K562 (cell line): ENCODE measurements around the gene POU2F1. TPM values are rescaled to one million over a fixed set of nuclear protein-coding genes. Genes with fewer than 3 reads are reported as not detected.

Experiments
- ATAC-seq: fragments of 200-7000 bp; cut with Tn5 transposase; 3 replicates; pipeline ENCODE4 v1.9.1; 2020; ENCODE audit warnings: moderate library complexity
- BruUV-seq: library from RNA; stranded (reverse); fragments of 400-500 nt; replicated peaks from 2 replicates; lab custom pipeline; 2021; lab: Mats Ljungman, UMichigan
- CTCF ChIA-PET: fragments of 300-600 bp; formaldehyde crosslinking; extraction: SDS; loops from one replicate; lab custom pipeline; 2021; ENCODE audit warnings: low intra/inter-chr PET ratio; lab: Yijun Ruan, JAX
- POLR2A ChIA-PET: fragments of 300-600, 350-650 bp; sonication (Branson Sonifier 250); formaldehyde crosslinking; extraction: SDS; loops from one replicate; lab custom pipeline; 2021; ENCODE audit warnings: antibody characterized with exemption, inconsistent platforms; lab: Yijun Ruan, JAX
- DNase-seq, 4 experiments: peaks; one replicate each; pipeline versions ENCODE4 v3.0.0 to v3.0.0-alpha.2; 2011 to 2018; ENCODE audit warnings: low spot score in 3 of 4, mixed read lengths in 3 of 4; ENCODE audit errors: extremely low read depth in 1 of 4
- FAIRE-seq: peaks from 2 replicates; lab custom pipeline; 2011; peaks lifted over from hg19 to GRCh38; lab: Jason Lieb, UNC
- H2AFZ ChIP-seq: 2 replicates; pipeline ENCODE4 v1.6.0; 2011; ENCODE audit warnings: low read depth, low read length, control low read depth, inconsistent platforms
- H3K27ac ChIP-seq: fragments of 200-600 bp; 3 replicates; pipeline ENCODE4 v1.8.0; 2011; ENCODE audit warnings: low read depth, mild to moderate bottlenecking, control low read depth, inconsistent platforms, low read length, moderate library complexity, mixed read lengths; ENCODE audit errors: extremely low read depth
- H3K27me3 ChIP-seq, 2 experiments: fragments of 300-600 bp in 1 of 2; 2 replicates in 1 of 2; 3 replicates in 1 of 2; pipeline versions ENCODE4 v1.6.0 to v1.8.0; 2011; ENCODE audit warnings: inconsistent platforms in 2 of 2, low read length in 2 of 2, mild to moderate bottlenecking in 1 of 2, mixed read lengths in 1 of 2, moderate library complexity in 1 of 2; ENCODE audit not compliant: control insufficient read depth in 2 of 2, insufficient read depth in 2 of 2
- H3K36me3 ChIP-seq: fragments of 300-600 bp; 3 replicates; pipeline ENCODE4 v1.8.0; 2011; ENCODE audit warnings: mild to moderate bottlenecking, low read length, inconsistent platforms; ENCODE audit not compliant: control insufficient read depth, insufficient read depth
- H3K4me1 ChIP-seq, 2 experiments: fragments of 200-600 bp in 1 of 2; replicated peaks in 1 of 2; 2 replicates in 1 of 2; 3 replicates in 1 of 2; pipeline versions ENCODE4 v1.5.1 to v1.8.0; 2011; ENCODE audit warnings: inconsistent platforms in 2 of 2, low read length in 2 of 2, mild to moderate bottlenecking in 1 of 2, mixed read lengths in 1 of 2, moderate library complexity in 1 of 2; ENCODE audit not compliant: control insufficient read depth in 2 of 2, insufficient read depth in 2 of 2
- H3K4me2 ChIP-seq: 2 replicates; pipeline ENCODE4 v1.6.1; 2011; ENCODE audit warnings: low read length, control low read depth, inconsistent platforms, mixed read lengths; ENCODE audit not compliant: insufficient read depth
- H3K4me3 ChIP-seq: fragments of 200-600 bp; sonication (generic), shearing (Covaris generic); 2 replicates; pipeline ENCODE4 v1.5.1; 2016; ENCODE audit warnings: control low read depth, inconsistent platforms
- H3K79me2 ChIP-seq: fragments of 200-600 bp; 3 replicates; pipeline ENCODE4 v1.8.0; 2011; ENCODE audit warnings: low read length, inconsistent platforms; ENCODE audit not compliant: control insufficient read depth, insufficient read depth
- H3K9ac ChIP-seq, 2 experiments: 2 replicates each; pipeline versions ENCODE4 v1.6.0 to v1.6.1; 2011; ENCODE audit warnings: low read depth in 2 of 2, low read length in 2 of 2, control low read depth in 1 of 2, inconsistent platforms in 1 of 2, mild to moderate bottlenecking in 1 of 2, mixed read lengths in 1 of 2; ENCODE audit not compliant: insufficient read depth in 1 of 2
- H3K9me1 ChIP-seq: one replicate; pipeline ENCODE4 v1.6.0; 2011; ENCODE audit warnings: inconsistent platforms, mild to moderate bottlenecking, low read length, moderate library complexity; ENCODE audit not compliant: control insufficient read depth, insufficient read depth
- H3K9me3 ChIP-seq: replicated peaks from 2 replicates; pipeline ENCODE4 v1.5.1; 2011; ENCODE audit warnings: low read depth, low read length, inconsistent platforms; ENCODE audit not compliant: control insufficient read depth, insufficient read depth
- H4K20me1 ChIP-seq: replicated peaks from 2 replicates; pipeline ENCODE4 v1.6.1; 2011; ENCODE audit warnings: low read length, inconsistent platforms, mixed read lengths; ENCODE audit not compliant: control insufficient read depth, insufficient read depth
- CREBBP ChIP-seq: IDR thresholded peaks from one replicate; pipeline ENCODE4 v1.6.1; 2012; ENCODE audit warnings: low read depth, mild to moderate bottlenecking, control low read depth, inconsistent platforms, low read length
- CTBP1 ChIP-seq: fragments of 450-650 bp; IDR thresholded peaks from 2 replicates; pipeline ENCODE4 v1.6.1; 2016; ENCODE audit warnings: borderline replicate concordance
- DPF2 ChIP-seq: fragments of 450-650 bp; IDR thresholded peaks from 2 replicates; pipeline ENCODE4 v1.6.1; 2016
- FOXP1 ChIP-seq: sonication (generic); formaldehyde crosslinking; IDR thresholded peaks from 2 replicates; pipeline ENCODE4 v1.8.0; 2022; ENCODE audit warnings: mild to moderate bottlenecking, missing genetic modification reagents
- KDM1A ChIP-seq, 2 experiments: fragments of 450-650 bp; IDR thresholded peaks; 2 replicates each; pipeline ENCODE4 v1.6.1; 2016; ENCODE audit warnings: mild to moderate bottlenecking in 2 of 2
- MIER1 ChIP-seq: fragments of 450-650 bp; IDR thresholded peaks from 2 replicates; pipeline ENCODE4 v1.6.1; 2016; ENCODE audit warnings: antibody characterized with exemption, mild to moderate bottlenecking, low read depth
- MTF1 ChIP-seq: fragments of 250-450 bp; sonication (Bioruptor Pico); IDR thresholded peaks from 2 replicates; pipeline ENCODE4 v1.9.0; 2021; ENCODE audit warnings: moderate library complexity, mild to moderate bottlenecking, inconsistent platforms, borderline replicate concordance
- RAD21 ChIP-seq, 2 experiments: fragments of 250-450 bp in 1 of 2; fragments of 450-650 bp in 1 of 2; sonication (Bioruptor Pico) in 1 of 2; formaldehyde crosslinking in 1 of 2; IDR thresholded peaks in 1 of 2; conservative IDR thresholded peaks in 1 of 2; 2 replicates each; pipeline versions ENCODE4 v1.4.0 to v1.8.0; 2020 to 2022; ENCODE audit warnings: mild to moderate bottlenecking in 2 of 2, moderate library complexity in 1 of 2
- RCOR1 ChIP-seq, 2 experiments: IDR thresholded peaks; 2 replicates each; pipeline ENCODE4 v1.6.1; 2012; ENCODE audit warnings: low read depth in 2 of 2, low read length in 2 of 2, borderline replicate concordance in 1 of 2, improper control_type of control experiment in 1 of 2
- SMARCA4 ChIP-seq: fragments of 450-650 bp; IDR thresholded peaks from 2 replicates; pipeline ENCODE4 v1.6.1; 2016
- SRSF1 ChIP-seq: fragments of 200-400 bp; formaldehyde crosslinking; IDR thresholded peaks from 2 replicates; pipeline ENCODE4 v1.6.1; 2017; ENCODE audit warnings: mild to moderate bottlenecking, low read depth, low read length, moderate library complexity
- TAL1 ChIP-seq: fragments of 450-650 bp; IDR thresholded peaks from 2 replicates; pipeline ENCODE4 v1.6.1; 2016; ENCODE audit warnings: mild to moderate bottlenecking
- TCF3 ChIP-seq: sonication (generic); formaldehyde crosslinking; IDR thresholded peaks from 2 replicates; pipeline ENCODE4 v1.4.0; 2020; ENCODE audit warnings: mild to moderate bottlenecking, missing genetic modification reagents
- WGBS: fragments of 100-300 bp; shearing (Covaris generic); methylation state at CpG from one replicate; pipeline ENCODE4 v1.1.6; 2016; ENCODE audit warnings: low coverage, mixed read lengths; ENCODE audit not compliant: insufficient coverage; ENCODE audit errors: missing lambda C conversion rate; 5-methylcytosine and 5-hydroxymethylcytosine counted together
- in situ Hi-C: fragments of 300-500 bp; cut with MboI; formaldehyde crosslinking; loops from 4 replicates; pipeline ENCODE4 v1.15.0; 2018; ENCODE audit warnings: inconsistent platforms, mixed read lengths
- intact Hi-C: fragments of 100-400 bp; cut with micrococcal nuclease; formaldehyde crosslinking; loops from 2 replicates; pipeline ENCODE4 v1.14.2; 2022
- polyA plus RNA-seq, 8 experiments: library from polyadenylated mRNA; depleted of rRNA in 4 of 8; stranded (reverse) in 5 of 8; unstranded in 3 of 8; fragments of >200 nt; fragmentation: Nextera tagmentation in 2 of 8; fragmentation: Illumina TruSeq in 1 of 8; extraction: Ambion mirVana in 2 of 8; extraction: Trizol in 1 of 8; gene quantifications; 2 replicates each; pipeline versions ENCODE4 v1.2.1 to v1.2.3, GENCODE V29; 2011 to 2014; ENCODE audit warnings: inconsistent platforms in 1 of 8, missing spikeins in 1 of 8
- total RNA-seq, 7 experiments: library from RNA; depleted of rRNA in 6 of 7; stranded (reverse); fragments of >200 nt in 6 of 7; fragmentation: Illumina TruSeq in 2 of 7; extraction: Trizol in 2 of 7; gene quantifications; 2 replicates each; pipeline versions ENCODE4 v1.2.1 to v1.2.3, GENCODE V29; 2011 to 2021; ENCODE audit warnings: low replicate concordance in 1 of 7
- TF ChIP-seq, protein P1 (sequence below): sonication (generic); formaldehyde crosslinking; IDR thresholded peaks from 2 replicates; pipeline ENCODE4 v1.8.1; 2023; ENCODE audit warnings: mild to moderate bottlenecking, missing genetic modification reagents

POU2F1 gene
- total and polyA plus RNA-seq, 9 of the 15 experiments (the other 6 are each of a cell fraction or from before 2014, with no cell fraction given), result 2.6 to 22.3 (median 8.8) TPM

DNA sequence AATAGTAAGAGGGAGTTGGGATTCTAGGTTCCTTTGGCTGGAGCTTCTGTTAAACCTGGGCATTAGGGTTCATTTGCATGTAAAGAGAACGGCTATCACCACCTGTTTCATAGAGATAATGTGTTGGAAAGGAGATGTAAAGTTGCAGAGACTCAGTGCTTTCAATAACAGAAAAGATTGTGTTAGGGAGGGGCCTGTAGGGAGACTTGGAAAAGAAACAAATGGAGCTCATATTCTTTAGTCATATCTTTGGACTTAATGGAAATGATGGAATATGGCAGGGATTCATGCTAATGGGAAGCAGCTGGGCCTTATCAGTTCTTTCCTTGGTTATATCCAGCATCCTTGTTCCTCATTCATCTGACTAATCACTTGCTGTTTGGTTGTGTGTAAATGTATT is 152.7 kb downstream of the POU2F1 start (continued):
- no peak for TF ChIP-seq CREBBP
- 0 out of 2 replicates have a peak, but pooled peaks have one; percentile 15 for TF ChIP-seq CTBP1
- TF ChIP-seq TCF3, result peak; percentile 62
- TF ChIP-seq SRSF1, result no peak
- no peak for TF ChIP-seq RAD21 (CRISPR knock-in tag; conservative IDR thresholded peaks at IDR 0.05 in 1 of 2, IDR thresholded peaks at IDR 0.05 in 1 of 2)
- TF ChIP-seq FOXP1 (CRISPR knock-in tag), result no peak
- peak; percentile 55; the same call in 1 of the 2 replicates for TF ChIP-seq DPF2
- peak; percentile 66 for TF ChIP-seq TAL1
- TF ChIP-seq SMARCA4, result peak; percentile 51; the same call in 1 of the 2 replicates
- TF ChIP-seq KDM1A (IDR thresholded peaks at IDR 0.05), result peak in 1 of 2 experiments; percentile 27; a peak in 1 of 4 replicates
- TF ChIP-seq MIER1, result no peak
- TF ChIP-seq RCOR1 (IDR thresholded peaks at IDR 0.05; ENCODE audit: borderline replicate concordance in 1 of 2, low read depth in 2 of 2, low read length in 2 of 2), result peak in 1 of 2 experiments; percentile 75; a peak in 2 of 4 replicates

DNA sequence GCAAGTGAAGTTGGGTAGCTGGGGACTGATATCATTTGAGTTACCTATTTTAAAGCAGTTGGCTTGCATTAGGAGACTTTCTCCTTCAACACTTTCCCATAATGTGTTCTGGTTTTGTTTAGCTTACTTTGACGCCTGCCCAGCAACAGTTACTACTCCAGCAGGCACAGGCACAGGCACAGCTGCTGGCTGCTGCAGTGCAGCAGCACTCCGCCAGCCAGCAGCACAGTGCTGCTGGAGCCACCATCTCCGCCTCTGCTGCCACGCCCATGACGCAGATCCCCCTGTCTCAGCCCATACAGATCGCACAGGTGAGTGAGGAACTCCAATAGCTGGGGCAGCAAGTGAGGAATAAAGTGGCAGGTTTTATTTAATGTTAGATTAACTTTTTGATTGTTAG is 153.3 kb downstream of the POU2F1 start:
- peak overlapping the region in 1 of 2 experiments; percentile 39; a peak in 1 of 4 replicates for H3K9ac ChIP-seq
- H3K27me3 ChIP-seq, result no peaks in the 10 kb centered on the region
- BruUV-seq, result no TSS peak
- H3K9me1 ChIP-seq, result no peaks in the 10 kb centered on the region
- no peak overlapping the region for H3K4me2 ChIP-seq
- CTCF ChIA-PET, result no interaction called here
- H2AFZ ChIP-seq, result no peak overlapping the region
- WGBS, result 90% methylated on average over 6 of the region's 6 CpGs
- in situ Hi-C loops, result no loop called here
- POLR2A ChIA-PET, result interaction anchor here (0.6 to 1.1 kb wide), 4 partner anchors 9 to 330 kb away, joined by 3 to 7 read pairs (median 4); partner anchors contain the start of gene POU2F1
- peaks cover 4 to 6% of the 10 kb centered on the region in 2 experiments; a peak in 4 of 5 replicates for H3K4me1 ChIP-seq
- H3K4me3 ChIP-seq, result no peak overlapping the region
- DNase-seq (no peak), ATAC-seq (peak; percentile 65), FAIRE-seq (no peak)
- 0 out of 3 replicates have a peak, but pooled peaks cover 3% of the 10 kb centered on the region for H3K36me3 ChIP-seq
- H3K27ac ChIP-seq, result no peak overlapping the region
- H3K79me2 ChIP-seq, result no peaks in the 10 kb centered on the region
- intact Hi-C loops, result no loop called here
- TF ChIP-seq, protein P1, sequence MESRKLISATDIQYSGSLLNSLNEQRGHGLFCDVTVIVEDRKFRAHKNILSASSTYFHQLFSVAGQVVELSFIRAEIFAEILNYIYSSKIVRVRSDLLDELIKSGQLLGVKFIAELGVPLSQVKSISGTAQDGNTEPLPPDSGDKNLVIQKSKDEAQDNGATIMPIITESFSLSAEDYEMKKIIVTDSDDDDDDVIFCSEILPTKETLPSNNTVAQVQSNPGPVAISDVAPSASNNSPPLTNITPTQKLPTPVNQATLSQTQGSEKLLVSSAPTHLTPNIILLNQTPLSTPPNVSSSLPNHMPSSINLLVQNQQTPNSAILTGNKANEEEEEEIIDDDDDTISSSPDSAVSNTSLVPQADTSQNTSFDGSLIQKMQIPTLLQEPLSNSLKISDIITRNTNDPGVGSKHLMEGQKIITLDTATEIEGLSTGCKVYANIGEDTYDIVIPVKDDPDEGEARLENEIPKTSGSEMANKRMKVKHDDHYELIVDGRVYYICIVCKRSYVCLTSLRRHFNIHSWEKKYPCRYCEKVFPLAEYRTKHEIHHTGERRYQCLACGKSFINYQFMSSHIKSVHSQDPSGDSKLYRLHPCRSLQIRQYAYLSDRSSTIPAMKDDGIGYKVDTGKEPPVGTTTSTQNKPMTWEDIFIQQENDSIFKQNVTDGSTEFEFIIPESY, result peak; percentile 4; the same call in 1 of the 2 replicates
- TF ChIP-seq MTF1 (CRISPR knock-in tag), result no peak
- H3K9me3 ChIP-seq, result no peaks in the 10 kb centered on the region
- no peaks in the 10 kb centered on the region for H4K20me1 ChIP-seq
